ENCODE results near the gene KCND3.

DNA sequence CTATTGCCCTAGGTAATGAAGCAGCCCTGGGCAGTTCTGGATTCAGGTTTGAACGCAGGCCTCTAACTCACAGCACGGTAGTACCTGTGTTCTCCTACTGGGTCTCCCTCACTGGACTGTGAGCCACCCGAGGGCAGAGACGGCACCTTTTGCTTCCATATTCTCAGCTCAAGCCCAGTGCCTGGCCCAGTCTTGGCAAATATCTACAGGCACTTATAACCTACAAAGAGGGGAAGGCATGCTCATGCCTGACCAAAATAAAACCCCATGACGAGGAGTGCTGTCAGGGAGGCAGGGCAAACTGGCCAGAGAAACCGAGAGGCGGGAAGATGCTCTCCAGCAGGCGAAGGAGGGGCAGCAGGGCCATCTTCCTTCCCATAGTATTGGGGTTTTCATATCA lies 142.6 kb downstream of the KCND3 start:
- TF ChIP-seq CTCF (IDR thresholded peaks at IDR 0.05; ENCODE audit: low read depth, low read length) (no peak), EZH2phosphoT487 (IDR thresholded peaks at IDR 0.05; ENCODE audit: low read depth) (no peak)
